ENCODE measurements around the gene TUBB4B.
A peak's percentile ranks its signal among the peaks of the same experiment; 100 is the strongest.

The TUBB4B gene

DNA sequence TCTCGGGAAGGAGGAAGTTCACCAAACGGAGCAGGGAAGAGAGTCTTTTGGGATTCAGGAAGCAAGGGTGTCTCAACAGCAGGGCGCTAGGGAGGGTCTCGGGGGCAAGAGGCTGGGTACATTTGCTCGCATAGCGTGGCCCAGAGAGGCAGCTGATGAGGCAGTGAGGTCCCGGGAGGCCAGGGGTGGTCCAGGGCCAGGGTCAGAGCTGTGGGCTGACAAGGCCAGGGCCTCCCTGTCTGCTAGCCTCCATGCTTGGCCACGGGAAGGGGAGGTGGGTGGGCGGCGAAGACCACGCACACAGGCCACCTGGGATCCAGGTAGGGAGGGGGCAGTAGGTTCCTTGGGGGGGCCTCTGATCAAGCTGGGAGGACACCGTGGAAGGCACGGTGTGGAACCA lies 29.6 kb upstream of the TUBB4B start:
- no peak for DNase-seq (ENCODE audit: extremely low read depth in 1 of 2, low read depth in 1 of 2)

DNA sequence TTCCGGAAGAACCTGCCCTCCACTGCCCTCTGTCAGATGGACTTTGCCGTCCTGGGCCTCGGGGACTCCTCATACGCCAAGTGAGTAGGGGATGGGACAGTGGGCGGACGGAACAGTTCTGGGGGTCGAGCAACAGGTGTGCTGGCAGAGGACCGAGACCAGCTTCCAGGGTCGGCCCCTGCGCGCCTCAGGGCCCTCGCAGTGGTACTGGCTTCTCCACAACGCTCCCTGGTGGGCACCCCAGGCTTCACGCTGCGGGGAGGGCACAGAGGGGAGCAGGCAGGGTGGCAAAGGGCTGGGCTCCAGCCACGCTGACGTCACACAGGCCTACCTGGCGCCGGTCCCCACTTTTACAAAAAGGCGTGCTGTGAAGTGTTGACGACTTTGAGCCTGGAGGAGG lies 28.6 kb upstream of the TUBB4B start:
- no peak for DNase-seq (ENCODE audit: extremely low read depth in 1 of 2, low read depth in 1 of 2)

DNA sequence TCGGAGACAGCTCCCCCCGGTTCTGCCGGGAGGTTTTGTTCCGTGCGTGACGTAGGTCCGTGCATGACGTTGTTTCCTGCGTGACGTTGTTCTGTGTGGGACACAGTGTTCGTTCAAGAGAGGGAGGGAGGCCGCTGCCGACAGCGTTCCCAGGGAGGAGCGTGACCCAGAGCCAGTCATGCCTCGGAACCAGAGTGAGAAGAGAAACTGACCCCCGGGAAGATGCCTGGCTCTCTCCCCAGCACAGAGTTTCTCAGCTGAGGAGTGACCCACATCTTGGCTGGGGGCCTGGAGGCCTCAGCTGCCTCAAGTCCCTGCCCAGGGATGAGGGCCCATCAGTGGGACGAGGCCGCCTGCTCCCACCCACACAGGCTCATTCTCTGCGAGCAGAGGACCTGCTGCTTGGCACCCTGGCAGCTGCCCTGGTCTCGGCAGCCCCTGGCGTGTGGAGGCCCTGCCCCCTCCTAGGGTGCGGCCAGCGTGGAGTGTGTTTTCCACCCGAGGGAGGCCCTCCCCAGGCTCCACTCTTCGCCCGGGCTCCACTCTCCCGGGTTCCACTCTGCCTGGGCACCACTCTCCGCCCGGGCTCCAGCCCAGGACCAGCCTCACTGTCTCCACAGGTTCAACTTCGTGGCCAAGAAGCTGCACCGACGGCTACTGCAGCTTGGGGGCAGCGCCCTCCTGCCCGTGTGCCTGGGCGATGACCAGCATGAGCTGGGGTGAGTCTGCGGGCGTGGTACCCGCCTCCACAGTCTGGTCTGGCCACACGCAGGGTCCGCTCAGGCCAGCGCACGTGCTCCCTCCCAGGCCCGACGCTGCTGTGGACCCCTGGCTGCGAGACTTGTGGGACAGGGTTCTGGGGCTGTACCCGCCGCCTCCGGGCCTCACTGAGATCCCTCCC lies 27.7 kb upstream of the TUBB4B start:
- DNase-seq (ENCODE audit: extremely low read depth in 1 of 2, low read depth in 1 of 2) = no peak

DNA sequence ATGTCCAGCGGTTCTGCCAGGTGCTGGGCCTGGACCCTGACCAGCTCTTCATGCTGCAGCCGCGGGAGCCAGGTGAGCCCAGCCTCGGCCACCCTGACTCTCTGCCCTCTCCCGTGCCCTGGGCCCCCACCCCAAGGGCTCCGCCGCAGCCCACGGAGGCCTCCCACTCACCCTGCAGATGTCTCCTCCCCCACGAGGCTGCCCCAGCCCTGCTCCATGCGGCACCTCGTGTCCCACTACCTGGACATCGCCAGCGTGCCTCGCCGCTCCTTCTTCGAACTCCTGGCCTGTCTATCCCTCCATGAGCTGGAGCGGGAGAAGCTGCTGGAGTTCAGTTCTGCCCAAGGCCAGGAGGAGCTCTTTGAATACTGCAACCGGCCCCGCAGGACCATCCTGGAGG lies 26.5 kb upstream of the TUBB4B start:
- DNase-seq (ENCODE audit: extremely low read depth in 1 of 2, low read depth in 1 of 2) = no peak

DNA sequence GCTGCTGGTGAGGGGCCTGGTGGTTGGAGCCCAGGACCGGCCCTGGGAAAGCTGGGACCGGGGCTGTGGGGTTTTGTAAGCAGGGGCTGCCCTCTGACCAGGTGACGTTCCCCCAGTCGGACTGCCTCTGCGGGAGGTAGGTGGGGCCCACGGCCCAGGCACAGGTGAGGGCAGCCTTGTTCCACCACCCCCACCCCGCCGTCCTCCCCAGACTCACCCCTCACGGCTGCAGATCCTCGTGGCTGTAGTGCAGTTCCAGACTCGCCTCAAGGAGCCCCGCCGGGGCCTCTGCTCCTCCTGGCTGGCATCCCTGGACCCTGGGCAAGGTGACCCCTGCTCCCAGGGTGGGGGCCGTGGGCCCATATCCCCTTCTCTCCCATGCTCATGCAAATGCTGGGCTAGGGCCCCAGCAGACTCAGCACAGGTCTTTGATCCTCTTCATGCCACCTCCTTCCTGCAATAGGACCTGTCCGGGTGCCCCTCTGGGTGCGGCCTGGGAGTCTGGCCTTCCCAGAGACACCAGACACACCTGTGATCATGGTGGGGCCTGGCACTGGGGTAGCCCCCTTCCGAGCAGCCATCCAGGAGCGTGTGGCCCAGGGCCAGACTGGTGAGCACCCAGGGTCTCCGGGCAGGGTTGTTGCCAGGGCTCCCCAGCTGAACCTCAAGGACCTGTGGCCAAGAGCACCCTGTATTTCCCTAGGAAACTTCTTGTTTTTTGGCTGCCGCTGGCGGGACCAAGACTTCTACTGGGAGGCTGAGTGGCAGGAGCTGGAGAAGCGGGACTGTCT lies 25.7 kb upstream of the TUBB4B start:
- DNase-seq (ENCODE audit: extremely low read depth in 1 of 2, low read depth in 1 of 2) = no peak

DNA sequence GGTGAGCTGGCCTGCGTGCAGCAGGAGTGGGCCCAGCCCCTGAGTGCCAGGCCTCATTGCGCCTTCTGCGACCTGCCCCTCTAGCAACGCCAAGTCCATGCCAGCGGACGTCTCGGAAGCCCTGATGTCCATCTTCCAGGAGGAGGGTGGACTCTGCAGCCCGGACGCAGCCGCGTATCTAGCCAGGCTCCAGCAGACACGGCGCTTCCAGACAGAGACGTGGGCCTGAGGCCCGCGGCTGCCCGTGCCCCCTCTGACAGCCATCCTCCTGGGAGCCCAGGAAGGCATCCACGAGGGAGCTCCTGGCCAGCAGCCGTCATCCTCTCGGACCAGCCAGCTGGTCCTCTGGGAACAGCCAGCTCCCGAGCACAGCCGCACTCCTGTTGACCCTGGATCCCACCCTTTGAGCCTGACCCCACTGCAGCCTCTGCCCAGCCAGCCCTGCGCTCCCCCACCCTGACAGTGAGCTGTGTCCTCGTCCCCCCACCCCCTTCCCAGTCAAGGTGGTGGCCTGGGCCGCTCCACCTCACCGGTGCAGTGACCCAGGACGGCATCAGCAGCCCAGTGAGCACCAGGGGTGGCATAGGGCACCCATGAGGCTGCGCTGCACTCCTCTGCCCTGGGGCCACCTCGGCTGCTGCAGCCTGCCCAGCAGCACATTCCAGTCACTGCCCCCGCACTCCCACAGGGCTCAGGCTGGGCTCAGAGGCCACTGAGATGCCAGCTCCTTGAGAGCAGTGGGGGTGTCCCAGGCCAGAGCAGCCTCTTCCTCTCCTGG lies 24.7 kb upstream of the TUBB4B start:
- no peak for DNase-seq (ENCODE audit: extremely low read depth in 1 of 2, low read depth in 1 of 2)

DNA sequence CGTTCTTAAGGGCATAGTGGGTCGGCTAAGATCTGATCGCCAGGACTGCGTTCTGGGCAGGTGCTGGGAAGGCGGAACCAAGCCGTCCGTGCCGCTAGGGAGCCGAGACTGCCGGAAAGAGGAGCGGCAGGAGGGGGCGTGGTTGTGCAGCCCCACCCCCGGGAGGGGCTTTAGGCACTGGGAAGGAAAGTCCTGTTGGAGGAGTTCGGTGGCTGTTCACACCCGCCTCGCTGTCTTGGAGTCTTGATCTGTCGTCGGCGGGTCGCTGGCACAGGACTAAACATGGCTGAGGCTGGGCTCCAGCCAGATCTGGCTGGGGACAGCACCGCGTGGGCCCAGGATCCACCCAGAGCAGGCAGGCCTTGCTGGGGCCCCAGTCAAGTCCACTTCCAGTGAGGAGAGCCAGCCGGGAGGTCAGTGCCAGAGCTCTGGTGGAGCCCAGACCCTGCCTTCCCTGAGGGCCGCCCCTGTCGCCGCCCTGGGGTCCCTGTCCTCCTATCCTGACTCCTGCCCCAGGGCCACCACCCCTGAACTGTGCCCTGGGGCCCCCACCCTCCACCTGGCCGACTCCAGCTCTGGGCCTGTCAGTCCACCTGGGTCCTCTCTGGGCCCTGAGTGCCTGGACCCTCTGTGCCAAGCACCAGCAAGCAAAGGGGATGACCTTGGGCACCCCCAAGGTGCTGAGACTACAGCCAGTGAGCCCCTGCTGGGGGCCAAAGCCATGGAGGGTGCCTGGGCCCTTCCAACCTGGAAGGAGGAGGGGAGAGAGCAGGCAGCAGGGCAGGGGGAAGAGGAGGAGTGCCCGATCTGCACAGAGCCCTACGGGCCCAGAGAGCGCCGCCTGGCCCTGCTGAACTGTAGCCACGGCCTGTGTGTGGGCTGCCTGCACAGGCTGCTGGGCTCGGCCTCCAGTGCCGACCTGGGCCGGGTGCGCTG lies 23.5 kb upstream of the TUBB4B start:
- DNase-seq (ENCODE audit: extremely low read depth in 1 of 2, low read depth in 1 of 2) = no peak

DNA sequence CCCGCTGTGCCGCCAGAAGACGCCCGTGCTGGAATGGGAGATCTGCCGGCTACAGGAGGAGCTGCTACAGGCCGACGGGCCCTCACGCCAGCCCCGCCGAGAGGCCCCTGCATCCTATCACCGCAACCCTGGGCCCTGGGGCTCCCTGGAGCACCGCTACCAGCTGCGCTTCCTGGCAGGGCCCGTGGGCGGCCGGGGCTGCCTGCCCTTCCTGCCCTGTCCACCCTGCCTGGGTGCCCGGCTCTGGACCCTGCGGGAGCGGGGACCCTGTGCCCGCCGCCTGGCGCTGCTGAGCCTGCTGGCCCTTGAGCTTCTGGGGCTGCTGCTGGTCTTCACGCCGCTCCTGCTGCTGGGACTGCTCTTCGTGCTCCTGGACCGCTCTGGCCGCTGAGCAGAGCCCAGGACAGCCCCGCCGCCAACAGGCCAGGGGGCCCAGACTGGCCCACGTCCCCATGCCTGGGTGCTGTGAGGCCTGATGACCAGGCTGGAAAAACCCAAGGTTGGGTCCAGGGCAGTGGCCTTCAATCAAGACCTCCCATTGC lies 22.8 kb upstream of the TUBB4B start:
- DNase-seq (ENCODE audit: extremely low read depth in 1 of 2, low read depth in 1 of 2) = no peak

DNA sequence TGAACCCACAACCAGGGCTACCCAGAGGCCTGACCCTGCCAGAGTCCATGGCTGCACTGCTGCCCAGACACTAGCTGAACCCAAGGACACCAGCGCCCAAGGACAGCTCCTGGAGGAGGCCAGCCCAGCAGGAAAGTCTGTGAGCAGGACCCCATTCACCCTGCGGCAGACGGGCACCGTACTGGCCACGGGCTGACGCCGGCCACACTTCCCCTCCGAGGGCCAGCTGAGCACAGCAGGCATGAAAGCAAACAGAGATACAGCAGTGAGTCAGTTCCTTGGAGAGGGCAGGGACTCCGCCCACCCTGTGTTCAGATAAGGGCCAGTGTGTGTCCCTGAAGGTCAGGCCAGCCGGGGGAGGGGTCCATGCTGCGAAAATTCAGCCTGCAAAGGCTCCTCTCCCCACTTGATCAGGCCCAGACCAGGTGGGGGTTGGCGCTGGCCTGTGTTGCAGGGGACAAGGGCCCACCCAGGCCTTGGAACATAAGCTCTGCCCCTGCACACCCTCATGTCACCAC lies 22.3 kb upstream of the TUBB4B start:
- DNase-seq (ENCODE audit: extremely low read depth in 1 of 2, low read depth in 1 of 2) = no peak

DNA sequence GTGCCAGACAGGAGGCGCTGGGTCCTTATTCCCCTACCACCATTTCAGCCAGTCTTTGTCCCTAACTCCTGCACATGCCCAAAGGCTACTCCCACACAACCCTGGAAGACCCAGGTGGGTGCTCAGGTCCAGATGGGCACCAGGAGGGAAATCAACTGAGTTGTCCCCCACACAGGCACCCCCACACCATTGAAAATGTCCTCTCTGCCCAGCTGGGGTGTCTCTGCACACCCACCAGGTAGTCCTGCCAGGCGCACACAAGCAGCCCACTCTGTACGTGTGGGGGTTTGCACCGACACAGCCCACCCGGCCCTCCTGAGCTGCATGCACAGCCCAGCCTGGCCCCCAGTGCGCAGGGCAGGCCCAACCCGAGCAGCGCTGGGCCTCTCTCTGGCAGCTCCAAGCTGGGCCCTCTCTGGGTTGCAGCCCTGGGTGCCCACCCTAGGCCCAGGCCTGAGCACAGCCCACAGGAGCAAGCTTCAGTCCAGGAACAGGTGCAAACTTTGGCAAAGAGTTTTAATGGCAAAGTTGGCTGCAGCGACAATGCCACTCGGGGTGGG lies 21.2 kb upstream of the TUBB4B start:
- DNase-seq (ENCODE audit: extremely low read depth in 1 of 2, low read depth in 1 of 2) = no peak

DNA sequence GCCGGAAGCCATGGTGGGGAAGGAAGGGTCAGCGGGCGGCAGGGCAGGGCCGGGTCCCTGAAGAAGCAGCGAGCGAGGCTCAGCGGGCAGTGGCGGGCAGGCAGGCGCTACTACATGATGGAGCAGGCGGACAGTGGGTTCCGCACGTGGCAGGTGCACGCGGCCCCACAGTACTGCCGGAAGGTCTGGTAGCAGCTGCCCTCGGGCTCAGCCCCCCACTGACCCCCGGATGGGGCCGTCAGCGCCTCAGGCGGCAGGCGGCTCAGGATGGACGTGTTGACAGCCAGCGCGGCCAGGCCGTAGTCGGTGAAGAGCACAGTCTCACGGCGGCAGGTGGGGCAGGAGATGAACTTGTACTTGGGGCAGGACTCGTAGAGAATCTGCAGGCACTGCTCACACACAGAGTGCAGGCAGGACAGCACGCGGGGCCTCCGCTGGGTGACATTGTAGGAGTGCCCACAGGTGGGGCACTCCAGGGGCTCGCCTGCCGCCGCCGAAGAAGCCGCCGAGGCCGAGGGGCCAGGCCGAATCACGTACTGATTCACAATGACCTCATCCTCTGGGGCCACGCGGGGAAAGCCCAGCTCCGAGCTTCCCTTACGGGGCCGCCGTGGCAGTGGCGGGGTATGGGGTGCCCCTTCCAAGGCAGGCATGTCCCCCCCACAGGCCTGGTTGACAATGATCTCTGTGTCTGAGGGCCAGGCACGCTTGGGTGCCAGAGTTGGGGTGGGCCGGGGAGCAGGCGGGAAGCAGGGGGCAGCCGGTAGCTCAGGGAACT lies 20.6 kb upstream of the TUBB4B start:
- no peak for DNase-seq (ENCODE audit: extremely low read depth in 1 of 2, low read depth in 1 of 2)

DNA sequence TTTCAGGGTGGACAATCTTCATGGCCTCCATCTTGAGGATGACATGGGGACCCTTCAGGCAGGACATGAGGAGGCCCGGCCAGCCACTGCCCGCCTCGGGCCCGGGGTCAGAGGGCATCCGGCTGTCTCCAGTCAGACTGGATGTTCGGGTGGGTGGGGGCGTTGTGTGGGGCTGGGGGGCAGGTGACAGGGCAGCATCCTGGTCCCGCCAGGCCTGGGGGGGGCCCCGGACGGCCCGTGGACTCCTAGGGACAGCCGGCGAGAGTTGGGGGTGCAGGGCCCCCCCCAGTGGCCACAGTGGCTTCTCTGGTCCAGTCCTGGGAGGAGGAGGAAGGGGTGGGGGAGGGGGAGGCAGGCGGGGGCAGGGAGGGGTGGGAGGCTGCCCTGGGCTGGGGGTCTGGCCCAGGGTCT lies 20.0 kb upstream of the TUBB4B start:
- no peak for DNase-seq (ENCODE audit: extremely low read depth in 1 of 2, low read depth in 1 of 2)

DNA sequence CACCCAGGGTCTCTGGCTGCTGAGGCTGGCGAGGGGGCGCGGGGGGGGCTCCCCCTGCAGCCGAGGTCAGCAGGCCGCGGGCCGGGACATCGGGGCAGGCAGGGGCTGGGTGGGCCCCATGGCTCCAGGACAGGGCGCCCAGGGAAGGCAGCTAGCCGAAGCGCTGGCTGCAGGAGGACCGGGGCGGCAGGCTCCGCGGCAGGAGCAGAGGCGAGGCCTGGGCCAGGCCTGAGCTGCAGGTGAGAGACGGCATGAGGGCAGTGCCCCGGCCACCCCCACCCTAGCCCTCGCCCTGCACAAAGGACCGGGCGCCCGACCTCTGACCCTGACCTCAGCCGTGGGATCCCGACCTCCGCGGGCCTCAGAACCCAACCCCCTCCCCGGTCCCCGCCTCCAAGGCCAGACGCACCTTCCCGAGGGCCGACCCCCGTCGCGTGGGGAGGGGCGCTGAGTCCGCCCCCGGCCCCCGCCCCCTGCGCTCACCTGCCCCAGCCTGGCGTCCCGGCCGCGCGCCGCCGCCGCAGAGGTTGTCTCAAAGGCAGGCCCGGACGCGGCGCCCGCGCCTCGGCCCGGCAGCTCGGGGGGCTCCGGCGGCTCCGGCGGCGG lies 19.5 kb upstream of the TUBB4B start:
- no peak for DNase-seq (ENCODE audit: extremely low read depth in 1 of 2, low read depth in 1 of 2)

DNA sequence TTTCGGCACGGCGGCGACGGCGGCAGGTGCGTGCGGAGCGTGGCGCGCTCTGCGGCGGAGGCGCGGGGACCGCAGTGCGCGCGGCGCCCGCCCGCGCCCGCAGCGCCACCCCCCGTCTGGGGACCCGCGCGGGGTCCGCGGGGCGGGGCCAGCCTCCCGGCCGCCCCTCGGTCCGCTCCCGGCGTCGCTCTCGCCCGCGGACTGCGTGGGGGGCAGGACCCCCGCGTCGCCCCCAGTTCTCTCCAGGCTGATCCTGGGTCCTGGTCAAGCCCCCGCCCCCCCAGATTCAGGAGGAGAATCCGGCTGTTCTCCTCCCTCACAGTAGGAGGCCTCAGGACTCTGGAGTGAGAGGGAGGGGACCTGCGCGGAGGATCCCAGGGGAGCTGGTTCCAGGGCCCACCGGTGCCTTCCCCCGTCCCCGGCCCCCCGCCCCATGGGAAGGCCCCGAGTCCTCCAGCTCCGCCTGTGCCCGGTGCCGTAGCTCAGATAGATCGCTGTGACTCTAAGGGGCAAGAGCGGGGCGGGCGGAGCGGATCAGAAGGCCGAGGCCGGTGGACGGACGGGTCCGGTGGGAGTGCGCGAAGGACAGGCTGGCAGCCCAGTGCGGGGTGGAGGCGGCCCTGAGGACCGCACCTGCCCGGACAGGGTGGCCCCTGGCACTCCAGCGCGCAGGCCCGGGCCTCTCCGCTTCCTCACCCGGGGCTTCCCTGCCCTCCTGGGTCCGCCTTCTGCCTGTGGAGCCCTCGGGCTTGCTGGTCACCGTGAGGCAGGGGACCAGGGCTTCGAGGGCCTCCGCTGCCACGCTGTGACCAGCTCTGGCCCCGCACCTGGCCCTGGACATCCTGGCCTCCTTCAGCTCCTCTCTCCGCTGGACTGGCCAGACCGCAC lies 18.7 kb upstream of the TUBB4B start, which contains the start of gene RNF208:
Gene RNF208 (minus strand): TSS at position 51 of the 888 bp plus-strand sequence. CDS start 1,028 bp downstream, outside the sequence.
- DNase-seq (ENCODE audit: extremely low read depth in 1 of 2, low read depth in 1 of 2) = no peak

DNA sequence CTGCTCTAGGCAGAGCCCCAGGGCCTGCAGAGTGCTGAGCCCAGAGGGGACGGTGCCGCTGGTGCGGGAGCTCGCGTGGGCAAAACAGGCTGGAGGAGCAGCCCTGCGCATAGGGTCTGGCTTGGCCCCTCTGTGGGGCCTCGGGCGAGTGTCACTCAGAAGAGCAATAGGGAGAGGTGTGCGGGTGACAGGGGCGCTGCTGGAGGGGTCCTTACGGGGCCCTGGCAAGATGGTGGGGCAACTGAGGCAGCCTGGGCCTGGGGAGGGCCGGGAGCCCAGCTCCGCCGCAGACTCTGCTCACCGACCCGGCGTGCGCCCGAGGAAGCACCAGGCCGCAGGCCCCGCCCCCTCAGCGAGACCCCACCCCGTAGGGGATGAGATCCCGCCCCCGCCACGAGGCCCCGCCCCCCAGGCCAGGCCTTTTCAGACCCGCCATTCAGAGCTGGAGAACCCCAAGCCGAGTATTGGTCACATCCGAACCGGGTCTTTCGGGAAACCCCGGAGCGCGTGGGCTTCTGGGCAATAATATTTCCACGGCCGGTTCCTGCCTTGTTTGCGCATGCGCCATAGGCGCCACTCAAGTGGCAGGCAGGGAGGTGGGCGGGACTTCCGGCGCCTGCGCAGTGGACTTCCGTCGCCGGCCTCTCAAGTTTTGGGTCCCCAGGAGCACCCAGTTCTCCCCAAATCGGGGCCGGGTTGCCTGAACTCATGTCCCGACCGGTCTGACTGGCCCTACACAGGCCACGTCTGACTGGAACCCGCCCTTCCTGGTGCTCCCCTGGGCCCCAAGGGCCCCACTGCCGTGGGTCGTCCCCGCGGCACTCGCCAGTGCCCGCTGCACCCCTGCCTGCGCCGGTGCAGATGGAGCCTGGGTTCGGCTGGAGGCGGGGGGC lies 17.8 kb upstream of the TUBB4B start:
- peak; percentile 94 to 97 for DNase-seq (ENCODE audit: extremely low read depth in 1 of 2, low read depth in 1 of 2)

Measured in activated CD8-positive, alpha-beta memory T cell treated with anti-CD3 and anti-CD28 coated beads for 1 hour (primary cell).